Measurements from ENCODE around the gene GON4L.

The GON4L gene

DNA sequence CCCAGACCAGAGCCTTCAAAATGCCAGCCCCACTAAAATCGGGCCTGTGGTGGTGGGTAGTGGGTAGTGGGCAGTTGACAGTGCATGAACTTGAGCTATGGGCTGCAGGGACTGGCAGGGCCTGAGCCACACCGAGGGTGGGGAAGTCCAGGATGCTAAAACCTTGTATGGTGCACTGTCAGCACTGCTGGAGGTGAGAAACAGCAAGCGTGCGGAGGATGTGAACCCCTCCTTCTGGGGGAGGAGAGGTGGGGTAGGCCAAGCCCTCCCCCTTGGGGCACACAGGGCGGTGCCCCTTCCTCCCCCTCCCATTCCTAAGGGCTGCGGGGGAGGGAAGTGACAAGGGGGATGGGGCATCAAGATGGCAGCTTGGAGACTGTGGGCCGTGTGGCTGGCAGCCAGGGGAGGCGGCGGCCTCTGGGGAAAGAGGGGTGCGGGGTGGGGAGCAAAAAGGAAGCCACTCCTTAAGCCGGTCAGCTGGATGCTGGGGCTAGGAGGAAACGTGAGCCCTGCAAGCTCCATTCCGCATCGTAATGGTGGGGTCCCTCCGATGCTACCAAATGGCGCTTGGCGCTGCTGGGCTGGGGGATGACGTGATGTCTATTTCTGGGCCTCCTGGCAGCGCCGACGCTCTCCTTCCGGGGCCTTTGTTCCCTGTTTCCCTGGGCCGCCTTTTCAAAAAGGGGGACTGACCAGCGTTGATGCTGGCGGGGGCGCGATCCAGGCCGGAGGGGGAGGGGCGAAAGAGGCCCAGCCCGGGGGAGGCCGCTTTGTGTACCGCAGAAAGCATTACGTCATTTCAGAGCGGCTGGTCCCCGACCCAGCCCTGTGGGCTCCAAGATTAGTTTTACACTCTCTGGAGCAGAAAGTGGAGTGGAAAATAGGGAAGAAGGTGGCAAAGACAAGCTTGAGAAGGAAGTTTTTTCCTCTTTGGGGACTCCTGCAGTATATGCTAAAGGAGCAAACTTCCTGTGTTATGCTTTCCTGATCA is 3.2 kb upstream of the GON4L start:
- Mint-ChIP-seq H3K9me3 (no peaks in the 10 kb centered on the region), H3K27me3 (ENCODE audit: low read depth) (peaks cover 5% of the 10 kb centered on the region), H3K27ac (peak overlapping the region; percentile 68 to 92 (median 87)), H3K4me3 (peak overlapping the region; percentile 82 to 89 (median 88)), H3K36me3 (ENCODE audit: low read depth) (peaks cover 5% of the 10 kb centered on the region), H3K4me1 (peaks cover 19% of the 10 kb centered on the region)
- TF ChIP-seq, protein P1, sequence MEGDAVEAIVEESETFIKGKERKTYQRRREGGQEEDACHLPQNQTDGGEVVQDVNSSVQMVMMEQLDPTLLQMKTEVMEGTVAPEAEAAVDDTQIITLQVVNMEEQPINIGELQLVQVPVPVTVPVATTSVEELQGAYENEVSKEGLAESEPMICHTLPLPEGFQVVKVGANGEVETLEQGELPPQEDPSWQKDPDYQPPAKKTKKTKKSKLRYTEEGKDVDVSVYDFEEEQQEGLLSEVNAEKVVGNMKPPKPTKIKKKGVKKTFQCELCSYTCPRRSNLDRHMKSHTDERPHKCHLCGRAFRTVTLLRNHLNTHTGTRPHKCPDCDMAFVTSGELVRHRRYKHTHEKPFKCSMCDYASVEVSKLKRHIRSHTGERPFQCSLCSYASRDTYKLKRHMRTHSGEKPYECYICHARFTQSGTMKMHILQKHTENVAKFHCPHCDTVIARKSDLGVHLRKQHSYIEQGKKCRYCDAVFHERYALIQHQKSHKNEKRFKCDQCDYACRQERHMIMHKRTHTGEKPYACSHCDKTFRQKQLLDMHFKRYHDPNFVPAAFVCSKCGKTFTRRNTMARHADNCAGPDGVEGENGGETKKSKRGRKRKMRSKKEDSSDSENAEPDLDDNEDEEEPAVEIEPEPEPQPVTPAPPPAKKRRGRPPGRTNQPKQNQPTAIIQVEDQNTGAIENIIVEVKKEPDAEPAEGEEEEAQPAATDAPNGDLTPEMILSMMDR (IDR thresholded peaks at IDR 0.05; ENCODE audit: unreplicated experiment in 3 of 3) = no peak

DNA sequence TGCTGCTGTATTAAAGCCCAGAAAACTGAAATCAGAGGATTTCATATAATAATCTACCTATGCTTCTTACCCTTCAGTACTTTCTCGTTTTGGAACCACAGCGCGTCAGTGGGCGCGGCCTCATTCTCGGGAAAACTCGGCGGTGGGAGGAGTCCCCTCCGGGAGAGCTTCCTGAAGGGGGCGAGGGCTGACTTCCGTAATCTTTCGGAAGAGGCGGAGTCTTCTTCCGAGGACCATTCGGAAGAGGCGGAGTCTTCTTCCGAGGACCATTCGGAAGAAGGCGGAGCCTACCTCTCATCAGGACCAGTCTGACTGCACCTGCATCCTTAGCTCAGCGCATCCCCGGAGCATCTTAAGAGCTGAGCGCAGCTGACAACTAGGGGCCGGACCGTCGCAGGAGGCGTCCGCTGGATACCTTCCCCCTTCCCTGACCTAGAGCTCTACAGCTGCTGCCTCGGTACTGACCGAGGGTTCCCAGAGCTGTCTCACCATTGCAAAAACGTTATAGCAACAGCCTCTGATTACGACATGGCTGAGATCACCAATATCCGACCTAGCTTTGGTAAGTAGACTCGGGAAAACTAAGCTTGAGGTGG is 2.3 kb upstream of the GON4L start, which contains the start of gene SYT11:
Gene SYT11, plus strand, starts transcription at position 334 of the 596 bp plus-strand sequence. Its CDS starts 195 bp downstream, at position 529.
- Mint-ChIP-seq H3K4me3 (peak within 1 kb of the TSS; percentile 82 to 89 (median 88)), H3K4me1 (peaks cover 19% of the 10 kb centered on the region), H3K9me3 (no peaks in the 10 kb centered on the region), H3K27me3 (ENCODE audit: low read depth) (peaks cover 5% of the 10 kb centered on the region), H3K36me3 (ENCODE audit: low read depth) (peaks cover 9% of the 10 kb centered on the region), H3K27ac (peak within 1 kb of the TSS; percentile 68 to 92 (median 87))
- TF ChIP-seq, protein P1 (IDR thresholded peaks at IDR 0.05; ENCODE audit: unreplicated experiment in 3 of 3) = no peak

GRCh38 chr1:155858800-155859233 is 1.8 kb upstream of the GON4L start:
- Mint-ChIP-seq H3K27ac (peak overlapping the region; percentile 68 to 92 (median 87)), H3K4me3 (peak overlapping the region; percentile 82 to 89 (median 88)), H3K27me3 (ENCODE audit: low read depth) (peaks cover 5% of the 10 kb centered on the region), H3K9me3 (no peaks in the 10 kb centered on the region), H3K4me1 (peaks cover 19% of the 10 kb centered on the region), H3K36me3 (ENCODE audit: low read depth) (peaks cover 9% of the 10 kb centered on the region)
- TF ChIP-seq, protein P1 (IDR thresholded peaks at IDR 0.05; ENCODE audit: unreplicated experiment in 3 of 3) = no peak

DNA sequence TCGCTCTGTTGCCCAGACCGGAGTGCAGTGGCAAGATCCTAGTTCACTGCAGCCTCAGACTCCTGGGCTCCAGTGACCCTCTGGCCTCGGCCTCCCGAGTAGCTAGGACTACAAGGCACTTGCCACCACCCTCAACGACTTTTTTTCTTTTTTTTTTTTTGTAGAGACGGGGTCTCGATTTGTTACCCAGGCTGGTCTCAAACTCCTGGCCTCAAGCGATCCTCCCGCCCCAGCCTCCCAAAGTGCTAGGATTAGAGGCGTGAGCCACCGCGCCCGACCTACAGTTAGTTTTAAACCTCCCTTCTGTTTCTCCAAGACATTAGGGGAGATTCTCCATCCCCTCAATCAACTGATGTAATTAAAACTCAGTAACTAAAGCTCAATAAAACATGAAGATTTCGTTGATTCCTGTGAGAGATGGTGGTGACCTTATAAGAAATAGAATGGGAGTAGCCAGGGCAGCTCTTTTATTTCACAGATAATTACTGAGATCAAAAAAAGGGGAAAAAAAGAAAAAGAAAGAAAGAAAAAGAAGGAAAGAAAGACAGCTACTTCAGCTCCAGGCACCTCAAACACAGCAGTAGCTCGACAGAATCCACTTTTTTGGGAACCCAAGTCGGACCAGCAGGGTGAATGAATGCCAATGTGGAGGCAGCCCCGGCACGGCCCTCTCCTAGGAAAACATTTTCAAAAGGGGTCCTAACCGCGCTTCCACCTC is 598 bp downstream of the GON4L start:
- Mint-ChIP-seq H3K9me3 (no peaks in the 10 kb centered on the region), H3K27me3 (ENCODE audit: low read depth) (no peaks in the 10 kb centered on the region), H3K27ac (peak overlapping the region; percentile 78 to 96 (median 91)), H3K36me3 (ENCODE audit: low read depth) (peaks cover 32% of the 10 kb centered on the region), H3K4me3 (peak overlapping the region; percentile 98 to 99 (median 98)), H3K4me1 (peaks cover 23% of the 10 kb centered on the region)
- TF ChIP-seq, protein P1 (IDR thresholded peaks at IDR 0.05; ENCODE audit: unreplicated experiment in 3 of 3) = no peak

- no peak overlapping the region for H3K4me3 Mint-ChIP-seq
- TF ChIP-seq, protein P1 (IDR thresholded peaks at IDR 0.05; ENCODE audit: unreplicated experiment in 3 of 3) = no peak
- peaks cover 63% of the 10 kb centered on the region for H3K36me3 Mint-ChIP-seq (ENCODE audit: low read depth)
- H3K27me3 Mint-ChIP-seq (ENCODE audit: low read depth) = no peaks in the 10 kb centered on the region
- no peaks in the 10 kb centered on the region for H3K9me3 Mint-ChIP-seq
- H3K4me1 Mint-ChIP-seq = peaks cover 9% of the 10 kb centered on the region
- H3K27ac Mint-ChIP-seq = no peak overlapping the region
Measured at GRCh38 chr1:155850345-155850744, 6.7 kb downstream of the GON4L start.
